HG03558 (cell line): ENCODE results near the gene BEST3.
"Not testable (repeated sequence)": the region's sequence is repeated elsewhere in the genome, so short reads cannot be mapped to it uniquely, and the experiment has no call there.

Source experiments
- ATAC-seq: cut with Tn5 transposase; IDR thresholded peaks from one replicate; pipeline ENCODE4 v1.9.1; 2021; ENCODE audit warnings: moderate number of reproducible peaks; ENCODE audit not compliant: unreplicated experiment; ENCODE audit errors: extremely low read depth

Gene BEST3

GRCh38 chr12:69688471-69689427 is 10.4 kb downstream of the BEST3 start:
- no peak for ATAC-seq

GRCh38 chr12:69688021-69688420 is 11.1 kb downstream of the BEST3 start:
- ATAC-seq: no peak

GRCh38 chr12:69687390-69687789 is 11.7 kb downstream of the BEST3 start:
- no peak for ATAC-seq

GRCh38 chr12:69686731-69687130 is 12.4 kb downstream of the BEST3 start:
- ATAC-seq: no peak

- ATAC-seq: peak; percentile 62
Measured at GRCh38 chr12:69685810-69686209, 13.3 kb downstream of the BEST3 start.

GRCh38 chr12:69684466-69684865 is 14.6 kb downstream of the BEST3 start:
- ATAC-seq: no peak

GRCh38 chr12:69682110-69682755 is 16.9 kb downstream of the BEST3 start:
- ATAC-seq: no peak

GRCh38 chr12:69679119-69679518 is 20.0 kb downstream of the BEST3 start:
- ATAC-seq: no peak

GRCh38 chr12:69676257-69677012 is 22.7 kb downstream of the BEST3 start:
- ATAC-seq: no peak

GRCh38 chr12:69672195-69672594 is 26.9 kb downstream of the BEST3 start:
- ATAC-seq: no peak

- no peak for ATAC-seq
Measured at GRCh38 chr12:69671597-69671996, 27.5 kb downstream of the BEST3 start.

- ATAC-seq: no peak
Measured at GRCh38 chr12:69666798-69667197, 32.3 kb downstream of the BEST3 start.

GRCh38 chr12:69664930-69665377 is 34.1 kb downstream of the BEST3 start:
- not testable (repeated sequence) for ATAC-seq

- no peak for ATAC-seq
Measured at GRCh38 chr12:69663726-69664125, 35.4 kb downstream of the BEST3 start.

- no peak for ATAC-seq
Measured at GRCh38 chr12:69662764-69663163, 36.3 kb downstream of the BEST3 start.

GRCh38 chr12:69661386-69661785 is 37.7 kb downstream of the BEST3 start:
- no peak for ATAC-seq

- no peak for ATAC-seq
Measured at GRCh38 chr12:69660164-69660863, 38.8 kb downstream of the BEST3 start.

GRCh38 chr12:69658203-69658602 is 40.9 kb downstream of the BEST3 start:
- ATAC-seq: no peak

- ATAC-seq: no peak
Measured at GRCh38 chr12:69657376-69658137, 41.5 kb downstream of the BEST3 start.
